Left colon (tissue), 2 donors: ENCODE measurements around the gene BEST4. TPM values are rescaled to one million over a fixed set of nuclear protein-coding genes. Genes with fewer than 3 reads are reported as not detected.
"Not testable (repeated sequence)": the region's sequence is repeated elsewhere in the genome, so short reads cannot be mapped to it uniquely, and the experiment has no call there.

Source experiments
- ATAC-seq: fragments of 200-7000 bp; cut with Tn5 transposase; one replicate; pipeline ENCODE4 v1.9.1; 2020; ENCODE audit warnings: mild to moderate bottlenecking, moderate library complexity
- DNase-seq, 2 donors: peaks; one replicate each; pipeline ENCODE4 v3.0.0-alpha.2; 2020
- intact Hi-C, 2 donors: fragments of 100-400 bp; cut with DNase I in 1 of 2; cut with micrococcal nuclease in 1 of 2; formaldehyde crosslinking; loops; one replicate each; pipeline versions ENCODE4 v1.11.2 to v1.14.0; 2022; cut with DNase I, micrococcal nuclease
- total RNA-seq, 2 donors: library from RNA; stranded (reverse); fragmentation: NEBNext Ultra II Directional; extraction: Animal tissue kit (Norgen Biotek cat#: 25700); gene quantifications; one replicate each; pipeline ENCODE4 v1.2.1, GENCODE V29; 2021
- donor health status: DM: no; HTN: no; CAD: no.
- donor health status: DM: yes; HTN: yes; CAD: no.

The BEST4 gene
- total RNA-seq, 2 donors from 2014 or later, result 113 to 120 TPM

- ATAC-seq, result no peak
- no peak for DNase-seq
- intact Hi-C loops, result no loop called here
These were observed 33.3 kb upstream of the BEST4 start for GRCh38 chr1:44821240-44821715.

DNA sequence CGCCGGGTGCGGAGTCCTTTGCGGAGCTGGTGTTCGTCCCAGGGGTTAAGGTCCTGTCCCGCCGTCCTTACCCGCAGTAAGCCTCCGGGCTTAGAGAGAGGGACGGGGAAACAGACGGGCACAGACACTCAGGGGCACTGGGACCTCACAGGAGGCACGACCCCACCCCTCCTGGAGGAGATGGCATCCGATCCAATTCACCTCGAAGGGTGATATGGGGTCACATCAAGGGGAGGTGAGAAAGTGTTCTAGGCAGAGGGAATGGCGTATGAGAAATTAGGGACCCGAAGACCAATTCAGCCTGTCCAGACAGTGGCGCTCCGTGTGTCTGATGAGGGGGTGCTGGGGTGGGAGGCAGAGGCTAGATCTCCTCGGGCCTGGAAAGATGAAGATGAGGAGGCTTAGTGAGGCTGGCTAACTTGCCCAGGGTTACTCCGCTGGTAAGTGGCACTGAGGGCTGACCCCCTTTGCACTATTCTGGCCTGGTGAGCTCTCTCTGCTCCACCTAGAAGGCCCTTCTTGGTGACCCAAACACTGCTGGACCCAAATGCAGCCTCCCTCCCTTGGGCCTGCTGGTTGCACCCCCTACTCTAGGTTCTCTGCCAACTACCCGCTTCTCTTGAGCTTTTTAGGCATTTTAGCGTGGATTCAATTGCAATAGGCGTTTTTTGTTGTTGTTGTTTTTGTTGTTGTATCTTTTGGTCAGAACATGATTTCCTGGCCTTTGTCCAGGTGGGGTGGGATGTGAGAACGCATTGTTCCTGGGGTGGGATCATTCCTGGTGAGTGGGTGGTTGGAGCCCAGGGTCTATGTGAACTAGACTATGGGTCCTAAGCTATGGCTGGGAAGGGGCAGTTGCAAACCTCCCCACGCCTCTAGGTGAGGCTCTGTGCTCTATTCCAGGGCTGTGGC is 32.6 kb upstream of the BEST4 start:
- ATAC-seq, result peak; percentile 12
- intact Hi-C loops, result no loop called here
- peak in 1 of 2 donors; percentile 32 for DNase-seq

- peak; percentile 90 for ATAC-seq
- intact Hi-C loops, result no loop called here
- peak; percentile 84 to 85 for DNase-seq
These were observed 31.8 kb upstream of the BEST4 start for GRCh38 chr1:44819608-44820327.

- intact Hi-C loops, result no loop called here
- peak in 1 of 2 donors; percentile 21 for DNase-seq
- peak; percentile 17 for ATAC-seq
These were observed 31.2 kb upstream of the BEST4 start for GRCh38 chr1:44819196-44819607.

- peak in 1 of 2 donors; percentile 18 for DNase-seq
- intact Hi-C loops, result no loop called here
- no peak for ATAC-seq
These were observed 30.0 kb upstream of the BEST4 start for GRCh38 chr1:44817771-44818495.

- no peak for DNase-seq
- intact Hi-C loops, result no loop called here
- ATAC-seq, result no peak
These were observed 29.3 kb upstream of the BEST4 start for GRCh38 chr1:44817307-44817706.

DNA sequence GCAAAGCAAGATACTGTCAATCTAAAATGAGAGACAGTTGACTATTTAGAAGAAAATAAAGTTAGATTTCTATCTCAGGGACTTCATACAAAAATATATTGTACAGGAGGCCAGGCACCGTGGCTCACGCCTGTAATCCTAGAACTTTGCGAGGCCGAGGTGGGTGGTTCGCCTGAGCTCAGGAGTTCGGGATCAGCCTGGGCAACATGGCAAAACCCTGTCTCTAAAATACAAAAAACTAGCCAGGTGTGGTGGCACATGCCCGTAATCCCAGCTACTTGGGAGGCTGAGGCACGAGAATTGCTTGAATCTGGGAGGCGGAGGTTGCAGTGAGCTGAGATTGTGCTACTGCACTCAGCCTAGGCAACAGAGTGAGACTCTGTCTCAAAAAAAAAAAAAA is 28.0 kb upstream of the BEST4 start:
- DNase-seq, intact Hi-C loops, ATAC-seq: not testable (repeated sequence)

- intact Hi-C loops, result no loop called here
- peak; percentile 17 for ATAC-seq
- DNase-seq, result peak; percentile 37 to 47
These were observed 25.0 kb upstream of the BEST4 start for GRCh38 chr1:44812822-44813543.

GRCh38 chr1:44811234-44811633 is 23.3 kb upstream of the BEST4 start:
- peak in 1 of 2 donors; percentile 3 for DNase-seq
- intact Hi-C loops, result no loop called here
- no peak for ATAC-seq

- intact Hi-C loops, DNase-seq, ATAC-seq: not testable (repeated sequence)
These were observed 22.8 kb upstream of the BEST4 start for GRCh38 chr1:44810762-44811105.

GRCh38 chr1:44810101-44810761 is 22.3 kb upstream of the BEST4 start:
- ATAC-seq (no peak), DNase-seq (peak; percentile 48 to 51)
- intact Hi-C loops, result no loop called here

DNA sequence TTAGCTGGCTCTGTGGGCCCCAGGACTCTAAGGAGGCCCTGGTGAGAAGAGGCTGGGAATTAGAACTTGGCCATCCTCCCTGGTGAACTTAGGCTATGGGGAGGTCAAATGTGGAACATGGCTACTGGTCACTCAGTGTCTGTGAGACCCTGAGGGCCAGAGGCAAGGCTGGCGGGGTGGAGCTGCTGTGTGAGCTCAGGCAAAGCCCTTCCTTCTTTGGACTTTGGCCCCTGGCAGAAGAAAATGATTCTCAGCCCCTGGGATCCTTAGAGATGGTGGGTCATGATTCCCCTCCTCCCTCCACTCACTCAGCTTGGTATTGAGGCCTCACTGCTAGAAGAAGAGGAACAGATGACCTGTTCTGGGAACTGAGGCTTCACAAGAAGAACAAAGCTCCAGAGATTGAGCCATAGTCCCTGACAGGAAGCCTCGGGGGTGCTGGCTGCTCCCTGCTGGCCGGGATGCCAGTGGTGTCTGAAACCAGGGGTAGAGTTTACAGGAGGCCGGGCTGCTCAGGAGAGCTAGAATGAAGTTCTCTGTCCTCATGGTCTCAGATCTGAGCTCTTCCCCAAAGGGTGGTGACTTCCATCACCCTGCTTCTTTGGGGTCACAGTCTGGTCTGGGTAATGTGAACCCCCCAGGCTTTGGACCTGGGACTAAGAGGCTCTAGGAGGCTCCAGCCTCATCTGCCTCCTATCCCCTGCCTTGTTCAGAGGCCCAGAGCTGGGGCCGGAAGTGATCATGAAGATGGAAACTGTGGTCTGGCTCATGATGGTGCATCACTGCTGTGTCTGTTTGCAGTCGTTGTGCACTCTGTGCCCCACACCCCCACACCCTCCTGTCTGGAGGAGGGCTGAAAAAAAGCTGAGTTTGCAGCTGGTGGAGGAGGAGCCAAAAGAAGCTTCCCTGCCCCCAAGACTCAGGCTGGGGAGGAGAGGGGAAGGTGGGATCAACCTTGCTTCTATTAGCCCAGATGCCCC is 21.3 kb upstream of the BEST4 start:
- peak; percentile 68 to 72 for DNase-seq
- peak; percentile 34 for ATAC-seq
- intact Hi-C loops, result no loop called here

DNA sequence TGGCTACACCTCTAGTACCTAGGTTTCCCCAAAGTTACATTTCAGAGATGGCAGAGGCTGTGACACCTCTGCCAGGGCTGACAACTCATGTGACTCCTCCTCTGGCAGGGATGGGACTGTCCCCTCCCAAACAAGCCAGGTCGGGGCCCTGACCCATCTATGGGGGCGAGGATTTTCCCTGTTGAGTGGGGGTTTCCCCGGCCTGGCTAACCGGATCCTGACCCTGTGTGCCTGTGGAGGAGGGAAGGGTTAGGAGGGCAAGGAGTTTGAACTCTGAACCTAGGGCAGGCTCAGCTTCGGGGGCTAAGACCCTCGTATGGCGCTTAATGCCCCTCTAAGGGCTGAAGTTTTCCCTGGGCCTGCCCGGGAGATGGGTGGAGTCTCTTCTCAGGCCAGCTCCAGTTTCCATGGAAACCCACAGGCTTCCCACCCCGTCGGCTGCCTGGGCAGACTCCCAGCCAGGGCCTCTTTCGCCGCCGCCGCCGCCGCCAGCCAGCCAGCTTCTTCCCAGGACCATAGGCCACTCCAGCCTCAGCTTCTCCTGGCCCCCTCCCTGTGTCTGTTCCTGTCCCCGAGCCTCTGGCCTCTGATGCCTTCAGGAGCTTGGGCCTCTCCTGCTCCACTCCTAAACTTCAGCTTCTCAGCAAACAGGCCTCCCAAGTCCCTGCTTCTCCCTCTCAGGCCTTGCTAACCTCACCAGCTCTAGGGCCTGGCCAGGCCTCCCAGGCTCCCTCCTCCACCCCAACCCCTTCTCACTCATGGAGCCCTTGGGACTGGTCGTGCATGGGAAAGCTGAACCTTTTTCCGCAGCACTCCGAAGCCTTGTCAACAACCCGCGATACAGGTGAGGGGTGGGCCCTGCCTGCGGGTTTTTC is 20.3 kb upstream of the BEST4 start, which contains the start of gene BTBD19:
Gene BTBD19 (plus strand): TSS at position 461 of the 875 bp plus-strand sequence. CDS start 298 bp downstream, at position 759.
- DNase-seq (peak; percentile 60 to 66), ATAC-seq (no peak)
- intact Hi-C loops, result no loop called here

DNA sequence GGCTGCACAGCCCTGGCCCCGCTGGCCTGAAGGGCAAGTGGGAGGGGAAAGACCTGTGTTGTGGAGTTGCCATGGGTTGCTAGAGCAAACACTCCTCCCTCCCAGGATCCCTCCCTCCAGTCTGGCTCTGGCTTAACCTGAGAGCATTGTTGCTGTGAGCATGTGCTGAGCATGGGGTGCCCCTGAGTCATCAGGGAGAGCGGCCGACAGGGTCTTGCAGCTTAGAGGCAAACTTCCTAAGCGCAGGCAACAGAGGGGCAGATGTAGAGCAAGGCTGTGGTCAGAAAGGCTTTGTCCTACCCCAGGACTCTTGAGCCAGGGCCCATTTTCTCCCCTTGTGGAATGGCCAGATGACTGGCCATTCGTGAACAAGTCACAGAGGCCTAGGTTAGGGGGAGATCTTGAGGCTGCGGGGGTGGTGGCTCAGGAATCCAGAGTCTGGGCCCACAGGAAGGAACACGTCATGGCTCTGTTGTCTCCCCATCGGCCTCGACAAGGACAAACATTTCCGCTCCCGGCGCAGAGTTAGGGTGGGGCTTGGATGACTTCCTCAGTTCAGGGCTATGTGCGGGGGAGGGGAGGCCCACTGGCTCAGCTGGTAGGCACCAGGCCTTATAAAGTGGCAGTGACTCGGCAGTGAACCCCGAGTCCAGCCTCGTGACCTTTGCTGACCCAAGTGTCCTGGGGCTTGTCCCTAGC is 19.5 kb upstream of the BEST4 start:
- intact Hi-C loops, result no loop called here
- DNase-seq (peak; percentile 98 to 99), ATAC-seq (peak; percentile 83)

DNA sequence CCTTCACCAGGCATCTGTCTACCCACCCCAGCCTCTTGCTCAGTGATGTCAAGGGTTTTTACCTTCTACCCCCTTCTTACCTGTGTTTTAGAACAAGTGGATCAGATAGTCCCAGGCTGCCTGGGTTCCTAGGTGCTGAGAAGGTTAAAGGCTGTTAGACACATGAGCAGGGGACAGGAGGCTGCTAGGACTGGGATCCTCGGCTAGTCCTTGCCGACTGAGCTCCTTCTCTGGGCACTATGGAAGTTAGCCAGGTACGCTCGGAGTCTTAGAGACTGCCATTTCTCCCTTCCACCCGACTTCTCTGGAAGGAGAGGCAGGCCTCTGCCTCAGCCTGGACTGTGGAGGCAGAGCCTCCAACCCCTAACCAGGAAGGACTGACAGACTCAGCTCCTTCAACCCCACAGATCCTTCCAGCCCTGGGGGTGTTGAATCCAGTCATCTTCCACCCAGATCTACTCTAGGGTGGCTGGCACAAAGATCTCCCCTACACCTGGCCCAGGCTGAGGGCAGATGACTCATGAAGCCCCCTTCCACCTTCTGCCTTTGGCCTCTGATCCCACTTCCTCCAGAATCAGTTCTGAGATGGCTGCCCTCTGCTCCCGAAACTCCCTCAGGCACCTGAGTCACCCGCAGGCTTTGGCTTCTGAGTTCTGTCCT is 18.9 kb upstream of the BEST4 start, which contains the start of gene DYNLT4:
Gene DYNLT4 (minus strand): TSS at position 648 of the 660 bp plus-strand sequence. CDS start 683 bp downstream, outside the sequence.
- intact Hi-C loops, result no loop called here
- no peak for DNase-seq
- ATAC-seq, result no peak
